ENCODE measurements around the gene PRDM12.
A peak's percentile ranks its signal among the peaks of the same experiment; 100 is the strongest.

Gene PRDM12

DNA sequence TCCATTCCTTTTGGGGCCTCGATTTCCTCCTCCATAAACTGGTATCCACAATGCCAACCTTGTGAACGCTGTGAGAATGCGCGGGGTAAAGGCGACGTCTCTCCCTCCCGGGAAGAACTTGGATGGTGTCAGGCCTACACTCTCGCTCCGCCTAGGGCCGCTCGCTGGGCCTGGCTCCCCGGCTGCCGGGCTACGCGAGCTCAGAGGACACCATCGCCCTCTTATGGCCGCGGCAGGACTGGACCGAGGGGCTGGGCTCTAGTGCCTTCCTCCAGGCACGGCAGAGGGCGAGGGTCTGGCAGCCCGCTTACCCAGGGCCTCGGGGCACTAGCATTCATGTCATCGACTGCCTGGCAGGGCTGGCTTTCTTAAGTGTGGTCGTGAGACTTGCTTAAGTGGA lies 27.9 kb downstream of the PRDM12 start:
- DNase-seq: peak; percentile 64

DNA sequence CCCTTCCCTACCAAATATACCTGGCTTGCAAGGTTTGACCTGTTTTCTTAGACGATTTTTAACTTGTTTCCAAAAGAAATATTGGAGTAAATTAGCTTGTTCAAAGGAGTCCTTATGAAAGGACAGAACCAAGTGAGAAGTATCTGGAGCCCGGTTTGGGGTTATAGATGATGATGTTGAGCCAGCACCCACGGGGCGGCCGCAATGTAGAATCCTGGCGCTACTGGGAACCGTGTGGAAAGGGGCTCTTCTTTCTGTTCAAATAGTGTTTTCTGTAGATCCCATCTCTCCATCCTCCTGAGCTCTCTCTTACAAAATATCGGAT lies 28.7 kb downstream of the PRDM12 start:
- no peak for DNase-seq

DNA sequence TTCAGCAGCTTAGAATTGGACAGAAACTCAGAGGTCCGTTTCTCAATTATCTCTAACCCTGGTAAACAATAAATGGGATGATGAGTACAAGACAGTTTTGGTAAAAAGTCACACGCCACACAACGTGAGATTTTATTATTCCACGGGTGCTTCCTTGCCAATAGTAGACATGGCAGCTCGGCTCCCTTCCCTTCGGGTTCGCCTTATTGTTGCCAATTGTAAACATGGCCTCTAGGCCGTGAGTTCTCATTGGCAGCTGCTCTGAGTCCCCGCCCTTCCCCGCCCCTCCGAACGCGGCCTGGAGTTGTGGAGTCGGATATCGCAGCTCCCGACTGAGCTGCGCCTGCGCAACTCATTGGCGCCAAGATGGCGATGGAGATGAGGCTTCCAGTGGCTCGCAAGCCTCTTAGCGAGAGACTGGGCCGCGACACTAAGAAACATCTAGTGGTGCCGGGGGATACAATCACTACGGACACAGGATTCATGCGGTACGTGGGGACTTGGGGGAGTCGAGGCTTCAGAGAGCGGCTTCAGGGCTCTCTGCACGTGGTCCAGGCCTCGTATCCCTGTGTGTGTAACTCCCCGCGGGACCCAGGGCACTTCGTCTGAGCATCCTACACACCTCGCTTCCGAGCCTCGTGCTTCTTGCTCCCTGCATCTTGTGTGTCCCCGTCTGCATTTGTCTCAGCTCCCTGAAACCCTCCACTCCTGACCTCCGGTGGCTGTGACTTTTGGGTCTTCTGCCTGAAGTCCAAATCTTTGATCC lies 29.2 kb downstream of the PRDM12 start, which contains the start of gene EXOSC2:
Gene EXOSC2, plus strand, starts transcription at position 355 of the 766 bp plus-strand sequence. Its CDS starts 12 bp downstream, at position 367.
- peak; percentile 96 for DNase-seq

DNA sequence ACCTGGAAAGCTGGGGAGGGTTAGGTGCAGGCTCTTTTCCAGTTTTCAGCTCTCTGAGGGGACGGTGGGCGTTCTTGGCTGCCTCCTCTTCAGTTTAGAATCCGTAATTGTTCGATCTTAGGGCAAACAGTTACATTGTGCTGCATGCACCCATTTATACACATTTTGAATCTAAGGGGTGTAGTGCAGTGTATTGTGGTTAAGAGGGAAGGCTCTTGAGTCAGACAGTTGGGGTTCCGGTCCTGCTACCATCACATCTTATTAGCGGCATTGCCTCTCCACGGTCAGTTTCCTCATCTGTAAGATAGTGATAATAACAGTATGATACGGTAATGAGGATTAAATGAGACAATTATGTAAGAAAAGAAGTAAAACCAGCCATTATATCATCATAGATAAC lies 29.8 kb downstream of the PRDM12 start:
- DNase-seq: no peak

DNA sequence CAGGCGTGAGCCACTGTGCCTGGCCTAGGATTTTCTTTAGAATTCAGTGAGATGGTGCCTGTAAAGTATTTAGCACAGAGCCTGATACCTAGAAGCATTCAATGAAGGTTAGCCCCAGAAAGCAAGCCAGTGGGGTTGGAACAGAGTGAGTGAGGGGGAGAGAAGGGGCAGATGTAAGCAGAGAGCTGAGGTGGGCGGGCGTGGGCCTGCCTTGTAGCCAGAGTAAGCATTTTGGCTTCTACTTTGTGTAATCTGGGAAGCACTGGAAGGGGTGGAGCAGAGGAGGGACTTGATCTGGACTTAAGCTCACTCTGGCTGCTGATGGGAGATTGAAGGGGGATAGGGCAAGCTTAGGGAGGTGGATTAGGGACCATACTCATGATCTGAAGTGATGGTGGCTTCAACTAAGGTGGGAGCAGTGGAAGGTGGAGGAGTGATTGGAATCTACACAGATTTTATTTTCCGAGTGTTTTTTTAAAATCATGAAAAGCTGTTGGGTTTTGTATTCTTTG lies 31.8 kb downstream of the PRDM12 start:
- no peak for DNase-seq

DNA sequence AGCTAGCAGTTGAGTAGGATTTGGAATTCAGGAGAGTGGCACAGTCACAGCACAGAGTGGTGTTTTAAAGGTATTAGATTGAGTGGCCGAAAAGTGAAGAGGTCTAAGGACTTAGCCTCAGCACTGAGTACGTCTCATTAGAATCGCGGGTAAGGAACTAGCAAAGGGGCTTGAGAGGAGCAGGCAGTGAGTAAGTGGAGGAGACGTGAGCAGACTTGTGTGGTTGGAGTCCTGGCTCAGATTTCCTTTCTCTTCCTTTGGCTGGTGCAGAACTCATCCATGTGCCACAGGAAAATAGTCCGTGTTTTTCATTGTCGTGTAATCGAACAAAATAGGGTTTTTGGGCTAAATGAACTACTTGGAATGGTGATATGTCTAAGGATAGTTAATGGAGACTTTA lies 32.6 kb downstream of the PRDM12 start:
- DNase-seq: no peak

DNA sequence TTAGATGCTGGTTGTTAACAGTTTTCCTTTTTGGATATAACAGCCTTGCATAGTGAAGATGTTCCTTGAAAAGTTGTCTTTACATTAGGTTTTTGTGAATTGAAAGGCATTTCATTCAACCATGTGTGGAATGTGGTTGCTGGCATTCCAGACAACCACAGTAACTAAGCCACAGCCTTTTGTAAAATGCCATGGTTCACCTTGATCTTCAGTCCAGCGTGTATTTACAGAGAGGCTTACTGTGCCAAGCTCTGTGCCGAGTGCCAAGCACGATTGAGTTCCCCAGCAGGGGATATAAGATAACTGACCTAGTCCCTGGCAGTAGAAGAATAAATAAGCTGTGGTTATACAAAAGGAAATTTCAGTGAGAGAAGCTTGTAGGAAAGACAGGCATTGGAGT lies 34.1 kb downstream of the PRDM12 start:
- DNase-seq: no peak

DNA sequence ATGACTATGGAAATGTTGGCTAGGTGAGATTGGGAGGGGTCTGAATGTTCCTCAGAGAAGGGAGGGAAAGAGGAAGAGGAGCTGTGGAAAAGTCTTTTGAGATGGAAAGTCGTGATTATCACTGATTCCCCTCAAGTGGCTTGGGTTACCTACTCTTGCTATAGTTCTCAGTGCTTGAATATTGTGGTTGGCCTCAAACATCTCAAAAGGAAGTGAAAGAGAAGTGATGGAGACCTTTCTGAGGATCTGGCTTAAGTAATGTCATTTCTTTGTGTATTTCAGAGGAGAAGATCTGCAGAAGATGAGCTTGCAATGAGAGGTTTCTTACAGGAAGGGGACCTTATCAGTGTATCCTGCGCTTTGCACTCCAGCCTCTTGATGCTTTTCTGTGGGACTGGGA lies 34.7 kb downstream of the PRDM12 start:
- DNase-seq: no peak

DNA sequence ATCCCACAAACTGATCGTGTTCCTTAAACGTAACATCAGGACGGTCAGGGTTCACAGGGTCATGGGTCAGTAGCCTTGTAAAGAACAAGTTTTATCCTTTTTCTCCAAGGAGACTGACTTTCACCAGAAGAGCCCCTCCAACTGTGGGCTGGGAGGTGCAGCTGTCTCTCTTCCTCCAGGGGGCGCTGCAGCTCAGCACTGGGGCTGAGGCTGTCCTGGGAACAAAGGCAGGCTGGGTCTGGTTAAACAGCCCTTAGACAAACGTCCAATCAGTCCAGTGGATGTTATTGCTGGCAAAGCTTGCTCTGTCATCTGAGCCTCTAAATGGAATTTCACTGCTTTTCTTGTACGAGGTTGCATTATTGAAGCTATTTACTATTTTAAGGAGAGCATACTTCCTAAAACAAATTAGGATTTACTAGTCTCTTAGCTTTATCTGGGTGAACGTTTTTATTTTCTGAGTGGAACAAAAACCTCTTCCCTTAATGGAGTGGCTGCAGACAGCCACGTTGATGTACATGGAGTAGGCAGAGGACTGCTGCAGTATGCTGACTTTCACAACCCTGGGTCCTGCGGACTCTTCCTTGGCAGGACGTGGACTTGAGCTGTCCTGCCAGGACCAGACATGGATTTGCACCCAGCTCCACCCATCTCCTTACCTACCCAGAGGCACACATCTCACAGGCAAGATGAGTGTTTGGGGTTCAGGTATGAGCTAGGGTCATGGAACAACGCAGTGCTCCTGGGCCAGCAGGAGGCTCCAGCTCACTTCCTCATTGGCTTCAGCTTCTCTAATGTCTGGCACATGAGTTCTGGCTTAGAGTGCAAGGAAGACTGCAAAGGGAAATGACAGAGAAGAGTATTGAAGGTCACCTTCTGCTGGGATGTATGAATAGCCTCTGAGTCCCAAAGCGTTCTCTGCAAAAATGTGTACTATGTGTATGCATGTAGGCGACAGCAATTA lies 36.9 kb downstream of the PRDM12 start:
- DNase-seq: peak; percentile 92

DNA sequence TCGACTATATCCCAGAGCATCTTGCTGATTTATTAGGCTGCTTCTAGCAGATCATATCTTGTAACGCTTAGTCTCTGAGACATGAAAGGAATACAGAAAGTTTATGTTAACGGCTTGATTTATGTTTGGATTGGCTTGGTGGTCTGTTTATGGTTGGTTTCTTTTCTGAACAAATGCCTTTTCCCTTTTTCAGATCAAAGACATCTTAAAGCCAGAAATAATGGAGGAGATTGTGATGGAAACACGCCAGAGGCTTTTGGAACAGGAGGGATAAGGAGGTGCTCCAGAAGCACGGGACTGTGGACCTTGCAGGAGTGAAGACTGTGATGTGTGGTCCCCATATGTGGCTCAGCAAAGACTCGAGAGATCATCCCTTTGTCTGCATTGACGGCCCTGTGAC lies 39.1 kb downstream of the PRDM12 start:
- DNase-seq: no peak

DNA sequence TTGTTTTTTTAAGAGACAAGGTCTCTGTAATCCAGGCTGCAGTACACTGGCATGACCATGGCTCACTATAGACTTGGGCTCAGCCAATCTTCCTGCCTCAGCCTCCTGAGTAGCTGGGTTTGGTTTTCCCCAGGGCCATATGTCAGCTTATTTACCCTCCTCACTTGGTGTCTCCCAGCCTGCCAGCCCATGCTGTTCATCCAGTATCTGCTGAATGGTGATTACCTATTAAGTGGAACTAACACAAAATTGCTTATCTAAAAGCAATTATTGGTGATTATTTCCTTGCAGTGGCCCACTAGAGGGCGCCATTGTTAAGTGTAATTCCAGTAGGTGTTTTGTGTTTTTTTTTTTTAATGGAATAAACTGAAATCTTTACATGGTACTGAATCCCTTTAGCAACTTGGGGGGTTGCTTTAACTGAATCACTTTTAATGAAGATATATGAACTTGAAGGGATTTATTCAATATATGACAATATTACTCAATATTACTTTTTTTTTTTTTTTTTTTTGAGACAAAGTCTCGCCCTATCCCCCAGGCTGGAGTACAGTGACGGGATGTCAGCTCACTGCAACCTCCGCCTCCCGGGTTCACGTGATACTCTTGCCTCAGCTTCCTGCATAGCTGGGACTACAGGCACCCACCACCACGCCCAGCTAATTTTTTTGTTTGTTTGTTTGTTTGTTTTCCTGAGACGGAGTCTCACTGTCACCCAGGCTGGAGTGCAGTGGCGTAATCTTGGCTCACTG lies 43.0 kb downstream of the PRDM12 start:
- peak; percentile 86 for DNase-seq

DNA sequence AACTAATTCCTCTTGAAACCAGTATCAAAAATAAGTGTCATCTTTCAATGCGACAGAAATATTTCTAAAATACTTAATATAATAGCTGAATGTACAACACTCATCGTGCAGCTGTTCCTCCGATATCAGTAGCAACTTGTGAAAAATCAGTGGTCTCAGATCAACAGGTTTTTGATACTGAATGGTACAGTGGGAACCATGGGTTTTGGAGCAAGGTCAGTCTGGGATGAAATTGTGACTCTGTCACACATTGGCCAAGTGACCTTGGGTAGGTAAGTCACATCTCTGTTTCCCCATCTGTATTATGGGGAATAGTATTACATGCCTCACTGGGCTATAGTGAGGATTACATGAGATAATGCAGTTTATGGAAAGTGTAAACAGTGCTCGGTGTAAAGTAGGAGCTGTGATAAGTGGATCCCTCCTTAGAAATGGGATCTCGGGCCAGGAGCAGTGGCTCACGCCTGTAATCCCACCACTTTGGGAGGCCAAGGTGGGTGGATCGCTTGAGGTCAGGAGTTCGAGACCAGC lies 46.5 kb downstream of the PRDM12 start:
- DNase-seq: no peak

DNA sequence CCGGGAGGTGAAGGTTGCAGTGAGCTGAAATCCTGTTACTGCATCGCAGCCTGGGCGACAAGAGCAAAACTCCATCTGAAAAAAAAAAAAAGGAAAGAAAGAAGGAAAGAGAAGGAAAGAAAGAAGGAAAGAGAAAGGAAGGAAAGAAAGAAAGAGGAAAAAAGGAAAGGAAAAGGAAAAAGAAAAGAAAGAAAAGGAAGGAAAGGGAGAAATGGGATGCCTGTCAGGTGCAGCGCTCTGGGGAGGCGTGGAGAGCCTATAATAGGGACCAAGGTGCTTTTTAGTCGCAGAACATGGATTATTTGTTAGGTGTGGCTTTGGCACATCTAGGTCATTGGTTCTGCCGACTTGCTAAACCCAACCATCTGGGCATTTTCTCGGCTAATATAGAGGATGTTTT lies 47.1 kb downstream of the PRDM12 start:
- DNase-seq: no peak

DNA sequence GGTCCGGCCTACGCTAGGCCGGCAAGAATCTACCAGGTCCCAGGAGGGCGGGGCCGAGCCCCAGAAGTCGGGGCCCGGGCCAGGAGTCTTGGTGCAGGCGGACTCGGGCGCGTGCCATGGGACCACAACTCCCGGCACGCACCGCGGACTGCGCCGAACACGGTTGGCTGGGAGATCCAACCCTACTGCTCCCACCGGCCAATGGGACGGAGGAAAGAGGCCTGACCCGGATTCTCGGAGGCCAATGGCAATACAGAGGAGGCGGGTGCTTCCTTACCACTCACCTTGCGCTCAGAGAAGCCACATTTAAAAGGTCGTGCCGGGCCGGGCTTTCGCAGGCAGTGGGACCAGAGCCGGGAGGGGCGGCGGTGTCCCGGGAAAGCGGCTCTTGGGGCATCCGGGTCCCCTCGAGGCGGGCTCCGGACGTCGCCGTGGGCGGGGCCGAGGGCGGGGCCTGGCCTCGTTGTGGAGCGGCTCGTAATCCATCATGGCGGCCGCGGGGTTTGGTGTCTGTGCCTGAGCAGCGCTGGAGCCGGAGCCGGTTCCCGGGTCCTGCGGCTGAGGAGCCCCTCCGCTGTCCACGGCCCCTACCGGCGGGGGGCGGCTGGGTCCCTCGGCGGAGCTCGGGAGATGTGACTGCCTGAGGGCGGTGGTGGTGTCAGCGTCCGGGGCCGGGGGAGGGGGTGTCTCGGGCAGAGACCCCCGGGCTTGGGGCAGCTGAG lies 48.3 kb downstream of the PRDM12 start:
- DNase-seq: peak; percentile 96

DNA sequence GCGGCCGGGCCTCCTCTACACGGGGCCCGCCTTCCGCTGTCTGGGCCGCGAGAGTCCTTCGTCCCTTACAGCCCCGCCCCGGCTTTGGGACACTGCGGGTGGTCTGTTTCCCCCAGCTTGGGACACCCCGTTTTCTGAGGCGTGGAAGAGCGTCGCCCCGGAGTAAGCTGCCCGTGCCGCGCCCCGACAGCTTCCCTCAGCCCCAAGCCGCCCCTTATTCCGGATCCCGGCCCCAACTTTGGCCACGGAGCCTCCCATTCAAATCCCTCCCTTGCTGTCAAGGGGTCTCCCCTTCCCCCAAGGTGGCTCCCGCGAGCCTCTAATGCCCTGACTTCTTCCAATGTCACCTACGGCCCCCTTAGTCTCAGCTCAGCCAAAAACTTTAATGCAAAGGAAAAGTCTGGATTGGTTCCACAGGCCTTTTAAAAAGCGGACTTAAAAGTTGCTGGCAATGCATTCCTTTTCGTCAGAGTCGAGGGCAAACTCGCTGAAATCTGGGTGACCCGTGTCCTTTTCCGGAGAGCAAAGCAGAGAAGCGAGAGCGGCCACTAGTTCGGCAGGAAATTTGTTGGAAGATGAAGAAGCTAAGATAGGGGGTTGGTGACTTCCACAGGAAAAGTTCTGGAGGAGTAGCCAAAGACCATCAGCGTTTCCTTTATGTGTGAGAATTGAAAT lies 49.0 kb downstream of the PRDM12 start:
- no peak for DNase-seq

DNA sequence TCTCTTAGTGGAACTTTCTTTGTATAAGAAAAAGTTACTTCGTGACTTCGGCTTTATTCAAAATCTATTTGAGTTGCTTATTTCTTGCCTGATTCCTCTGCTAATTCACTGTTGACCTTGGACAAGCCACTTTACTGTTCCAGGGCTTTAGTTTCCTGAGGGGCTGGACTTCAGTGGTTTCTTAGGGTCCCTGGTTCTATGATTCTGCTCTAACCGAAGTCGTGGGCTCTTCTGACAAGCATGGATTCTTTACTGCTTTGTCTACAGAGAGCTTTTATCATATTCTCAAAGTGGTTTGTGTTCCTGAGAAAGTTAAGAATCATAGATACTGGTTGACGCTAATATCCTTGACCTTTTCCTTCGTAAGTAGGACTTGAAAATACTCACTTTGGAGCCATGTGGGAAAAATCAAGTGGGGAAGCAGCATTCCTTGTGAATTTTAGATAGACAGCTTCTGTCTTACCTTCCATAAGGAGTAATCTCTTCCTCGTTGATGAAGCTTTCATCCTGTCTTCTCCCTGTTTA lies 50.3 kb downstream of the PRDM12 start:
- no peak for DNase-seq

DNA sequence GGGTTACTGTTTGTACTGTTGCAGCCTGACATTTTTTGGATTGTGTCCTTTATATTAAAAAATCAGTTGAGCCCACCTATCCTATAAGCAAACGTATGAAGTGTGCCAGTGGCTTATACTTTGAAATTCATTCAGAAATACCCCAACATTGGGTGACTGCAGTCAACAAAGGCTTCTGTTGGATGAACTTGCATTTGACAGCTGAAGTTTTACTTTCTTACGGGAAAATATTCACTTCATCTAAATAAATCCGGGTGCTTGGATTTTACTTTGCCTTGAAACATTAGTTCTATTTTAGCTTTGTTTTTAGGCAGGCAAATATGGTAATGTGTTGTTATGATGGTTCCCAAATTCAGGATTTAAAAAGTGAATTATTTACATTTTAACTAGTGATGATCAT lies 50.9 kb downstream of the PRDM12 start:
- no peak for DNase-seq

DNA sequence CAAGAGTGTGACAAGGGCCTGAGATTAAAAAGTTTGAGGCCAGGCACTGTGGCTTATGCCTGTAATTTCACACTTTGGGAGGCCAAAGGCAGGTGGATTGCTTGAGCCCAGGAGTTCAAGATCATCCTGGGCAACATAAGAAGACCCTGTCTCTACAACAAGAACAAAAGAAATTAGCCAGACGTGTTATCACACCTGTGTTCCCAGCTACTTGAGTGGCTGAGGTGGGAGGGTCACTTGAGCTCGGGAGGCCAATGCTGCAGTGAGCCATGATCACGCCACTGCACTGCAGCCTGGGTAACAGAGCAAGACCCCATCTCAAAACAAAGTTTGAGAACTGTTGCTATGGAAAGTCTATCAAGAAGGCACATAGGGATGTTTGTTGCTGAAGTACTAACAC lies 54.2 kb downstream of the PRDM12 start:
- peak; percentile 32 for DNase-seq

DNA sequence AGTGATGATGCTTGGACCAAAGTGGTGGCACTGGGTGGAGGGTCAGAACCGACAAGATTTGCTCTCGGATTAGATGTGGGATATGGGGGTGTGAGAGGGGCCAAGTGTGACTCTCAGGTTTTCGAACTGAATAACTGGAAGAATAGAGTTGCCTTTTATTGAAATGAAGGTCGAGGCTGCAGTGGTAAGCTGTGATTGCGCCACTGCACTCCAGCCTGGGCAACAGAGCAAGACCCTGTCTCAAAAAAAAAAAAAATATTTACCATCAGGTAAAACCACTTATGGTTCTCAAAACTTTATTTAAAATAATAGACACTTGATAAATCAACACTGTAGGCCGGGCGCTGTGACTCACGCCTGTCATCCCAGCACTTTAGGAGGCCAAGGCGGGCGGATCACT lies 56.4 kb downstream of the PRDM12 start:
- DNase-seq: no peak

DNA sequence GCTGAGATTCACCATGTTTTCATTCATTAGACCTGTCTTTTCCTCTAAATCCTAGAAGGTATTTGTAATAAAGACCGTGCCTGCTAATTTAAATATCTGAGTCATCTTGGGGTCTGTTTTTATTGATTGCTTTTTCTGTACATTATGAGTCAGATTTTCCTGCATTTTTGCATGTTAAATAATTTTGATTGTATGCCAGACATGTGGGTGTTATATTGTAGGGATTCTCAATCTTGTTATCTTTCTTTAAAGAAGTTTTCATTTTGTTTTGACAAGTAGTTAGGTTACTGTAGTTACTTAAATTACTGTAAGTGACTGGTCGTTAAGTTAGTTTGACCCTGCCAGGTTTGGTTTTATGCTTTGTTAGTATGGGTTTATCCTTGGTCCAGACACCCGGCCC lies 64.3 kb downstream of the PRDM12 start:
- DNase-seq: no peak

DNA sequence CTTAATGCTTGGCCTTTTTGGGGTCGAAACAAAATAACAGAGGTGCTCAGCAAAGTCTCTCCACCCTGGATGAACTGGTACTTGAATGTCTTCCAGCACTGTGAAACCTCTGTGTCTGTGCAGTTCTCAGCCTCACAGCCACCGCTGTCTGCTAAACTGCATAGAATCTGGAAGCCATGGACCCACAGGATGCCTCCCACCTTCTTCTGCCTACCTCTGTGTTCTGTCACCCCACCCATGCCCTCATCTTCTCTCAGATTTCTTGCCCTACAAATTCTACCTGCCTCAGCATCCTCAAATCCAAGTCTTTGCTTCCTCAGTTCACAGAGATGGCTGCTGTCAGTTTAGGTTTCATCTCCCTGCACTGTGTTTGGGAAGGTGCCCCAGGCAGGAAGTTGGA lies 64.8 kb downstream of the PRDM12 start:
- no peak for DNase-seq
